ENCODE data around the gene UBXN2A.

DNA sequence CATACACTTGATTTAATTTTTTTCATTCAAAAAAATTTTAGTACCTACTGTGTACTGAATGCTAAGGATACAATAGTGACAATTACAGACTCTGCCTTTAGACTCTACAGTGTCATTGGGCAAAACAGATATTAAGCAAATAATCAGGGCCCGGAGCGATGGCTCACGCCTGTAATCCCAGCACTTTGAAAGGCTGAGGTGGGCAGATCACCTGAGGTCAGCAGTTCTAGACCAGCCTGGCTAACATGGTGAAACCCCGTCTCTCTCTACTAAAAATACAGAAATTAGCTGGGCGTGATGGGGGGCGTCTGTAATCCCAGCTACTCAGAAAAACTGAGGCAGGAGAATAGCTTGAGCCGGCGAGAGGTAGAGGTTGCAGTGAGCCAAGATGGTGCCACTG lies 1.4 kb downstream of the UBXN2A start:
- TF ChIP-seq CTCF (conservative IDR thresholded peaks at IDR 0.05; ENCODE audit: low read length): no peak
- no peak for TF ChIP-seq EZH2phosphoT487 (IDR thresholded peaks at IDR 0.05; ENCODE audit: borderline replicate concordance)
